GM19043 (cell line): ENCODE data around the gene GBF1.

Source experiments
- ATAC-seq: cut with Tn5 transposase; IDR thresholded peaks from one replicate; pipeline ENCODE4 v1.9.1; 2021; ENCODE audit warnings: low read depth; ENCODE audit not compliant: unreplicated experiment

The GBF1 gene

GRCh38 chr10:102389894-102390293 lies 144.6 kb downstream of the GBF1 start:
- no peak for ATAC-seq

DNA sequence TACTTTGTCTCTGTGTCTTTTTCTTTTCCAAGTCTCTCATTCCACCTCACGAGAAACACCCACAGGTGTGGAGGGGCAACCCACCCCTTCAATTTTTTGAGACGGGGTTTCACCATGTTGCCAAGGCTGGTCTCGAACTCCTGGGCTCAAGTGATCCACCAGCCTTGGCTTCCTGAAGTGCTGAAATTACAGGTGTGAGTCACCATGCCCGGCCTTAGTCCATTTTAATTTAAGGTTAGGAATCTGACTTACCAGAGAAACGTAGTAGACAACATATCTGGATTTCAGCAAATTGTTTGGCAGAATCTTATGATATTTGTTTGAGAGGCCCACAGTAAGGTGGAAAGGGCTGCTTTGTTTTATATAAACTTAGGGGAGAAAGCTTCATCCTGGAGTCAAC lies 147.0 kb downstream of the GBF1 start:
- ATAC-seq: no peak

DNA sequence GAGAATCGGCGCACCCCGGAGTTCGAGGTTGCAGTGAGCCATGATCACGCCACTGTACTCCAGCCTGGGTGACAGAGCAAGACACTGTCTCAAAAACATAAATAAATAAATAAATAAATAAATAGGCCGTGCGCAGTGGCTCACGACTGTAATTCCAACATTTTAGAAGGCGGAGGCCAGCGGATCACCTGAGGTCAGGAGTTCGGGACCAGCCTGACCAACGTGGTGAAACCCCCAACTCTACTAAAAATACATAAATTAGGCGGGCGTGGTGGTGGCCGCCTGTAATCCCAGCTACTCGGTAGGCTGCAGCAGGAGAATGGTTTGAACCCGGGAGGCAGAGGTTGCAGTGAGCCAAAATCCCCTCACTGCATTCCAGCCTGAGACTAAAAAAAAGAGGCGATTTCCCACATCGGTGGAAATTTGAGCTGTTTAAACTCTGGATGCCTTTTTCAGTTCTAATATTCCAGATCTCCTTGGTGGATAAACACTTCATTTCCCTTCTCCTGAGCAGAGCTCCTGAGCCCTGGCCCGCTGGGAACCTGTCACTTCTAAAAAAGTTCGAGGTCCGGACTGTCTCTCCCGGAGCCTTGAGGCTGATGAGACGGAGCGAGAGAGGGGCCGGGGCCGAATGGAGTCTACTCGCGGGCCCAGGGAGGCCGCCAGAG lies 148.2 kb downstream of the GBF1 start:
- ATAC-seq: no peak

- ATAC-seq: peak; percentile 74
Observed at GRCh38 chr10:102394079-102394800, 148.9 kb downstream of the GBF1 start.

- ATAC-seq: no peak
Observed at GRCh38 chr10:102394801-102395399, 149.6 kb downstream of the GBF1 start.

DNA sequence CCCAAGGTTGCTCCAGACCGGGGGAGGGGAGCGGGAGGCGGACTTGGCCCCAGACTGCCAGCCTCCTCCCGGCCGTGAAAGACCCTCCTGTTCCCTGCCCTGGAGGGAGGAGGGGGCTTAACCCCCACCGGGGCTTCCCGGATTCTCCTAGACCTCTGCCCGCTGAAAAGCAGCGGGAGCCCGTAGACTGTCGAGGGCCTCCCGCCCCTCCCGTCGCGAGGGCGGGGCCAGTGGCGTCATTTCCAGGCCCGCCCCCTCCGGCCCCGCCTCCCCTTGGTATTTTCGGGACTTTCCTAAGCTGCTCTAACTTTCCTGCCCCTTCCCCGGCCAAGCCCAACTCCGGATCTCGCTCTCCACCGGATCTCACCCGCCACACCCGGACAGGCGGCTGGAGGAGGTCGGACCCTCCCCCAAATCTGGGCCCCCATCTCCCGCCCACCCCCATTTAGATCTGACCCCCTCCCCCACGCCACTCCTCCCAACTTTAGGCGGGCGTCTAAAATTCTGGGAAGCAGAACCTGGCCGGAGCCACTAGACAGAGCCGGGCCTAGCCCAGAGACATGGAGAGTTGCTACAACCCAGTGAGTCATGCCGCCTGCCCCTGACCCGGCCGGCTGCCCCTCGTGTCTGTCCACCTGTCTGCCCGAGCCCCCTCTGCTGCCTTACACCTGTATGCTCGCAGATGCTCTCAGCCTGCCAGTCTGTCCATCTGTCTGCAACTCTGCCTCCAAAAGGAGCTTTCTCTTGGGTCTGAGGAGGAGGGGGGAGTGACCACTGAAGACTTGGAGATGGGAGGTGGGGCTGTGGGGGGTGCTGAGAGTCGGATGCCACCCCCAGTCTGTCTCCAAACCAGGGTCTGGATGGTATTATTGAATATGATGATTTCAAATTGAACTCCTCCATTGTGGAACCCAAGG lies 150.3 kb downstream of the GBF1 start, which contains the start of gene NFKB2:
NFKB2 (plus strand) TSS at position 306 of the 917 bp plus-strand sequence; CDS start at position 561, 255 bp downstream.
- ATAC-seq: no peak

DNA sequence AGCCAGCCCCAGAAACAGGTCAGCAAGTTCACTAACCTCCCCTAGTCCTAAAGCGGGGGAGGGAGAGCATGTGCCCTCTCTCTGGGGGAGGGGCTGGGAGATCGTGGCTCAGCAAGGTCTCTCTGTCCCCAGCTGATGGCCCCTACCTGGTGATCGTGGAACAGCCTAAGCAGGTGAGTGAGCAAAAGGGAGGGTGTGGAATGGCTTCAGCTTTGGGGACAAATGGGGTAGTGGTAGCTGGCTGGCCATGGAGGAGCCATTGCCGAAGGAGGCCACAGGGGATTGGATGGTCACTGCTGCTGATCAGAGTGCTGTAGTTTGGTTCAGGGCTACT lies 151.0 kb downstream of the GBF1 start:
- ATAC-seq: no peak

DNA sequence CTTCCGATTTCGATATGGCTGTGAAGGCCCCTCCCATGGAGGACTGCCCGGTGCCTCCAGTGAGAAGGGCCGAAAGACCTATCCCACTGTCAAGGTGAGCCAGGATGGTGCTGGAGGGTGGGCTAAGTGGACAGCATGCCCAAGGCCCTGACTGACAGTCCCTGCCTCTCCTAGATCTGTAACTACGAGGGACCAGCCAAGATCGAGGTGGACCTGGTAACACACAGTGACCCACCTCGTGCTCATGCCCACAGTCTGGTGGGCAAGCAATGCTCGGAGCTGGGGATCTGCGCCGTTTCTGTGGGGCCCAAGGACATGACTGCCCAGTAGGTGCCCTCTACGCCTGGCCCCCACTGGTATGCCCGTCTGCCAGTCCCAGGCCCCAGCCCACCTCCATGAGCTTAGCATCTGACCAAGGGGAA lies 151.4 kb downstream of the GBF1 start:
- no peak for ATAC-seq

DNA sequence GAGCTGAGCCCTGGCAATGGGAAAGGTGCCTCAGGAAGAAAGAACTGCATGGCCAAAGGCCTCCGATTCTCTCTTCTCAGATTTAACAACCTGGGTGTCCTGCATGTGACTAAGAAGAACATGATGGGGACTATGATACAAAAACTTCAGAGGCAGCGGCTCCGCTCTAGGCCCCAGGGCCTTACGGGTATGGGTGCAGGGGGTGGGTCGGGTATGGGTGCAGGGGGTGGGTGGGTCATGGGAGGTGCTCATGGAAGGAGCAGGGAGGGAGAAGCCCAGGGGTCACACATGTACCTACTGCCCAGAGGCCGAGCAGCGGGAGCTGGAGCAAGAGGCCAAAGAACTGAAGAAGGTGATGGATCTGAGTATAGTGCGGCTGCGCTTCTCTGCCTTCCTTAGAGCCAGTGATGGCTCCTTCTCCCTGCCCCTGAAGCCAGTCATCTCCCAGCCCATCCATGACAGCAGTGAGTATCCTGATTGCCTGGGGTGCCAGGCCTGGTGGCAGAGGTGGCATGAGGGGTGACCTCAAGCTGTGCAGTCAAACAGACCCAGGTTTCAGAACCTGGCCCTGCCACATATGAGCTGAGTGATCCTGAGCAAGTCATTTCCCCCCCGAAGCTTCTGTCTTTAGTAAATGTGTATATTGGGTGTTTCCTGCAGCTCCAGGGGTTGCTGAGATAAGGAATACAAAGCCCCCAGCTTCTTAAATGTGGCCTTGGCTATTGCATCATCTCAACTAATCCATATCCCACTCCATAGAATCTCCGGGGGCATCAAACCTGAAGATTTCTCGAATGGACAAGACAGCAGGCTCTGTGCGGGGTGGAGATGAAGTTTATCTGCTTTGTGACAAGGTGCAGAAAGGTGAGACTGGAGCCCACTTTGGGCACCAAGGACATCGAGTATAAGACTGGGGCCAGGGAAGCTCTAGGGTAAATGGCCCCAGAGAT lies 152.2 kb downstream of the GBF1 start:
- ATAC-seq: no peak

DNA sequence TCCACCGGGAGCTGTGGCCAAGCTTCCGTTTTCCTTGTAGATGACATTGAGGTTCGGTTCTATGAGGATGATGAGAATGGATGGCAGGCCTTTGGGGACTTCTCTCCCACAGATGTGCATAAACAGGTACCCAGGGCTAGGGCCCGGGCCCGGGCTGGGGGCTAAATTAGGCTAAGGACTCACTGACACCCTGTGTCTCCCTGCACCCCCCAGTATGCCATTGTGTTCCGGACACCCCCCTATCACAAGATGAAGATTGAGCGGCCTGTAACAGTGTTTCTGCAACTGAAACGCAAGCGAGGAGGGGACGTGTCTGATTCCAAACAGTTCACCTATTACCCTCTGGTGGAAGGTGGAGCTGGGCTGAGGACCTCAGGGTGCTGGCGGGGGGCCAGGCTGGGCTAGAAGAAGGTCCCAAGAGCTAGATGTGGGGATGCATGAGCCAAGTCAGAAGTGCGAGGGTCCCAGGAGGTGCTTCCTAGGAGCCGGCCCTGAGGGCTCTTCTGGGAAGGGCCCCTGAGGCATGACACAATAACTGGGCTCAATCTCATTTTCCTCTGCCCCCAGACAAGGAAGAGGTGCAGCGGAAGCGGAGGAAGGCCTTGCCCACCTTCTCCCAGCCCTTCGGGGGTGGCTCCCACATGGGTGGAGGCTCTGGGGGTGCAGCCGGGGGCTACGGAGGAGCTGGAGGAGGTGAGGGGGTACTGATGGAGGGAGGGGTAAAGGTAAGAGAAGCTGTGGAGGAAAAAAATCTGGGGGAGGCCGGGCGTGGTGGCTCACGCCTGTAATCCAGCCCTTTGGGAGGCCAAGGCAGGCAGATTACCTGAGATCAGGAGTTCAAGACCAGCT lies 153.1 kb downstream of the GBF1 start:
- ATAC-seq: no peak

GRCh38 chr10:102399217-102400021 lies 154.1 kb downstream of the GBF1 start:
- peak; percentile 50 for ATAC-seq

GRCh38 chr10:102400076-102400475 lies 154.7 kb downstream of the GBF1 start:
- no peak for ATAC-seq

GRCh38 chr10:102400598-102401341 lies 155.4 kb downstream of the GBF1 start:
- no peak for ATAC-seq

DNA sequence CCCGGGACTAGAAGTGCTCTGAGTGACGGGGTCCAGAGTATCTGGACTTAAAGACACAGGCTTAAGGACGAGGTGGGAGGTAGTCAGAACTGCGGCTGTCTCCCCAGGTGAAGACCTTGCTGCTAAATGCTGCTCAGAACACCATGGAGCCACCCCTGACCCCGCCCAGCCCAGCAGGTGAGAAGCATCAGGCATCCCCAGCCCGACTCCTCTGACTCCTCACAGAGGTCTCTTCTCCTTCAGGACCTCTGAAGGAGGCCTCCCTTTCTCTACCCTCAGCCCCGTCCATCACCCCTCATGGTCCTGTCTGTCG lies 156.0 kb downstream of the GBF1 start:
- ATAC-seq: no peak

DNA sequence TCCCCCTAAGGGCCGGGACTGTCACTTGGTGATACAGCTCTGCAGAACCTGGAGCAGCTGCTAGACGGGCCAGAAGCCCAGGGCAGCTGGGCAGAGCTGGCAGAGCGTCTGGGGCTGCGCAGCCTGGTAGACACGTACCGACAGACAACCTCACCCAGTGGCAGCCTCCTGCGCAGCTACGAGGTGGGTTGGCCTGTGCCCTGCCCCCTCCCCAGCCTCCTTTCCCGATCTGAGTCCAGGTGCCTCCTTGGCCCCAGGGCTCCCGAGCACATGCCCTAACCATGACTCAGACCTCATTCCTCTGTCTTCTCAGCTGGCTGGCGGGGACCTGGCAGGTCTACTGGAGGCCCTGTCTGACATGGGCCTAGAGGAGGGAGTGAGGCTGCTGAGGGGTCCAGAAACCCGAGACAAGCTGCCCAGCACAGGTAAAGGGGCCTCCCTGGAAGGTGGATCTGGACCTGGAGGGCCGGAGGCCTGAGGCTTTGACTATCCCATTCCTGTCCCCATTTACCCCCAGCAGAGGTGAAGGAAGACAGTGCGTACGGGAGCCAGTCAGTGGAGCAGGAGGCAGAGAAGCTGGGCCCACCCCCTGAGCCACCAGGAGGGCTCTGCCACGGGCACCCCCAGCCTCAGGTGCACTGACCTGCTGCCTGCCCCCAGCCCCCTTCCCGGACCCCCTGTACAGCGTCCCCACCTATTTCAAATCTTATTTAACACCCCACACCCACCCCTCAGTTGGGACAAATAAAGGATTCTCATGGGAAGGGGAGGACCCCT lies 156.6 kb downstream of the GBF1 start:
- ATAC-seq: no peak

- ATAC-seq: no peak
Observed at GRCh38 chr10:102402512-102402896, 157.2 kb downstream of the GBF1 start.

GRCh38 chr10:102403115-102403514 lies 157.8 kb downstream of the GBF1 start:
- ATAC-seq: no peak
